Omental fat pad (tissue), 4 donors: ENCODE data around the gene IMPDH1. TPM values are rescaled to one million over a fixed set of nuclear protein-coding genes. Genes with fewer than 3 reads are reported as not detected.

Experiments used
- ATAC-seq: fragments of 150-250 bp; one replicate; pipeline ENCODE4 v1.9.1; 2016; ENCODE audit warnings: mild to moderate bottlenecking, moderate library complexity; ENCODE audit not compliant: low FRiP score
- DNase-seq: peaks from one replicate; pipeline ENCODE4 v3.0.0-alpha.2; 2019; ENCODE audit warnings: low spot score
- total RNA-seq, 4 donors: library from RNA; depleted of rRNA; stranded (reverse); fragments of >200 nt; gene quantifications; one replicate each; pipeline ENCODE4 v1.1.0, GENCODE V29; 2016
- TF ChIP-seq, protein P1 (sequence below), 3 donors: fragments of 450-650 bp; IDR thresholded peaks; one replicate each; pipeline ENCODE4 v1.5.1; 2016 to 2017; ENCODE audit warnings: antibody characterized with exemption in 3 of 3, mild to moderate bottlenecking in 3 of 3, moderate library complexity in 2 of 3

IMPDH1 gene
- total RNA-seq, 4 donors from 2014 or later = 72.8 to 198 (median 109) TPM

GRCh38 chr7:128434413-128435326 is 24.9 kb upstream of the IMPDH1 start:
- ATAC-seq (no peak), DNase-seq (no peak)
- TF ChIP-seq, protein P1, sequence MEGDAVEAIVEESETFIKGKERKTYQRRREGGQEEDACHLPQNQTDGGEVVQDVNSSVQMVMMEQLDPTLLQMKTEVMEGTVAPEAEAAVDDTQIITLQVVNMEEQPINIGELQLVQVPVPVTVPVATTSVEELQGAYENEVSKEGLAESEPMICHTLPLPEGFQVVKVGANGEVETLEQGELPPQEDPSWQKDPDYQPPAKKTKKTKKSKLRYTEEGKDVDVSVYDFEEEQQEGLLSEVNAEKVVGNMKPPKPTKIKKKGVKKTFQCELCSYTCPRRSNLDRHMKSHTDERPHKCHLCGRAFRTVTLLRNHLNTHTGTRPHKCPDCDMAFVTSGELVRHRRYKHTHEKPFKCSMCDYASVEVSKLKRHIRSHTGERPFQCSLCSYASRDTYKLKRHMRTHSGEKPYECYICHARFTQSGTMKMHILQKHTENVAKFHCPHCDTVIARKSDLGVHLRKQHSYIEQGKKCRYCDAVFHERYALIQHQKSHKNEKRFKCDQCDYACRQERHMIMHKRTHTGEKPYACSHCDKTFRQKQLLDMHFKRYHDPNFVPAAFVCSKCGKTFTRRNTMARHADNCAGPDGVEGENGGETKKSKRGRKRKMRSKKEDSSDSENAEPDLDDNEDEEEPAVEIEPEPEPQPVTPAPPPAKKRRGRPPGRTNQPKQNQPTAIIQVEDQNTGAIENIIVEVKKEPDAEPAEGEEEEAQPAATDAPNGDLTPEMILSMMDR (IDR thresholded peaks at IDR 0.05) = no peak

GRCh38 chr7:128431754-128432153 is 22.0 kb upstream of the IMPDH1 start:
- TF ChIP-seq, protein P1 (IDR thresholded peaks at IDR 0.05) = no peak
- no peak for DNase-seq
- ATAC-seq = no peak

DNA sequence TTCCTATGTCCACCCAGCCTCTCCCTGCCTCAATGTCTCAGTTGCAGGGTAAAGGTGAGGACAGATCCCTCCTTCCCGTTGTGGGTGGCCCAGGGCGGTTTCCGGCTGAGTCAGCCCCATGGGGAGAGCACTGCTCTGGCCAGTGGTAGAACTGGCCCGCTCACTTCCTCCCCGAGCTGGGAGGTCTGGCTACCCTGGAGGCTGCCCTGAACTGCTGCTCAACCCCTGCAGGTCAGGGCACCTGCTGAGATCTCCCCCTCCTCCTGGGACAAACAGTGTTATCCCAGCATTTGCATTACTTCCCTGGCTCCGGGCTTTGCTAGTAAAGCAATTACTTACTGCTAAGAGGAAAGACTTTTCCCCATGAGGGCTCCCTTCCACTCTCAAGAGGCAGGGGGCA is 21.4 kb upstream of the IMPDH1 start:
- ATAC-seq (no peak), DNase-seq (no peak)
- TF ChIP-seq, protein P1 (IDR thresholded peaks at IDR 0.05) = no peak

DNA sequence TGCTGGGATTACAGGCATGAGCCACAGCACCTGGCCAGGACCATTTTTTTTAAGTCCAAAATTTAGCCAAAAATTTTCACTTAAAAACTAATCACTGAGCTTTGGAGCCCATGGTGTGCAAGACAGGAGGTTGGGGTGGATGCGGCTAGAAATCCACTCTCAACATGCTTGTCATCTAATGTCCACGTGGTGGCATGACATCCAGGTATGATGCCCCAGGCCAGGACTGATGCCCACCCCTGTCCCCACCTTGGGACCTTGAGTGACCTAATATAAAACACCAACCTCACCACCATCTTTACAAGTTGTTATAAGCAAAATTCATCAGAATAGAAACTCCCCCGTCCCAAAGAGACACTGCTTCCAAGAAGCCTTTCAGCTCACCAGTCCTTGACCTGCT is 20.4 kb upstream of the IMPDH1 start:
- peak; percentile 7 for ATAC-seq
- TF ChIP-seq, protein P1 (IDR thresholded peaks at IDR 0.05) = no peak

GRCh38 chr7:128427289-128427891 is 17.6 kb upstream of the IMPDH1 start:
- peak; percentile 55 for ATAC-seq
- TF ChIP-seq, protein P1 (IDR thresholded peaks at IDR 0.05) = peak in 1 of 3 donors; percentile 39
- DNase-seq = no peak

More for the DNA sequence above, 20.4 kb upstream of the IMPDH1 start:
- DNase-seq = no peak

- TF ChIP-seq, protein P1 (IDR thresholded peaks at IDR 0.05) = peak in 2 of 3 donors; percentile 31 to 66
- DNase-seq (peak; percentile 95), ATAC-seq (no peak)
Measured at GRCh38 chr7:128425850-128426249, 16.1 kb upstream of the IMPDH1 start.
